GM12891 (cell line): Measurements from ENCODE around the gene HBM.
A peak's percentile ranks its signal among the peaks of the same experiment; 100 is the strongest.
"Not testable (repeated sequence)": the region's sequence is repeated elsewhere in the genome, so short reads cannot be mapped to it uniquely, and the experiment has no call there.

ENCODE experiments used
- DNase-seq: peaks from one replicate; pipeline ENCODE4 v3.0.0; 2011; ENCODE audit warnings: low spot score; ENCODE audit not compliant: insufficient read length
- FAIRE-seq: peaks from 2 replicates; lab custom pipeline; 2011; peaks lifted over from hg19 to GRCh38; lab: Jason Lieb, UNC
- PAX5 ChIP-seq: IDR thresholded peaks from 2 replicates; pipeline ENCODE4 v1.6.1; 2011; ENCODE audit warnings: low read length, moderate library complexity, mild to moderate bottlenecking; ENCODE audit not compliant: insufficient read depth, severe bottlenecking
- POLR2A ChIP-seq: IDR thresholded peaks from 2 replicates; pipeline ENCODE4 v1.6.1; 2011; ENCODE audit warnings: low read depth, low read length, control low read depth
- POLR2AphosphoS5 ChIP-seq: IDR thresholded peaks from 2 replicates; pipeline ENCODE4 v1.6.1; 2011; ENCODE audit warnings: low read depth, low read length, control low read depth
- POU2F2 ChIP-seq: IDR thresholded peaks from 2 replicates; pipeline ENCODE4 v1.6.1; 2011; ENCODE audit warnings: low read depth, mild to moderate bottlenecking, control low read depth, low read length, moderate library complexity
- SPI1 ChIP-seq: IDR thresholded peaks from 2 replicates; pipeline ENCODE4 v1.6.1; 2011; ENCODE audit warnings: low read depth, low read length, control low read depth
- TAF1 ChIP-seq: IDR thresholded peaks from 2 replicates; pipeline ENCODE4 v1.6.1; 2011; ENCODE audit warnings: low read depth, low read length, control low read depth

HBM gene

DNA sequence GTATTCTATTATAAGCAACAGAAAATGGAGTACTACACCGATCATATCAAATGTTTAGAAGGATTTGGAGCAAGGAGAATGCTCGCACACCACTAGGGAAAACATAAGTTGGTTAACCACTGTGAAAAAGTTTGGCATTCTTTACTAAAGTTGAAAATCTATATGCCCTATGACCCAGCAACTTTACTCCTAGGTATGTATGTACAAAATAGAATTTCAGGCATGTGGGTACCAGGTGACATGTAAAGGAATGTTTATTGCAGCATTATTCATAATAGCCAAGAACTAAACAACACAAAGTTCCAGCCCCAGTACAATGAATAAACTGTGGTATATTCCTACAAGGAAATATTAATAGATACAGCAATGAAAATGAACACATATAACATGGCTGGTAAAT lies 19.1 kb upstream of the HBM start:
- DNase-seq, result no peak
- TF ChIP-seq PAX5, result no peak
- TF ChIP-seq TAF1, result no peak
- no peak for TF ChIP-seq POLR2A
- TF ChIP-seq SPI1, result no peak
- TF ChIP-seq POLR2AphosphoS5, result no peak
- no peak for TF ChIP-seq POU2F2
- FAIRE-seq, result no peak

DNA sequence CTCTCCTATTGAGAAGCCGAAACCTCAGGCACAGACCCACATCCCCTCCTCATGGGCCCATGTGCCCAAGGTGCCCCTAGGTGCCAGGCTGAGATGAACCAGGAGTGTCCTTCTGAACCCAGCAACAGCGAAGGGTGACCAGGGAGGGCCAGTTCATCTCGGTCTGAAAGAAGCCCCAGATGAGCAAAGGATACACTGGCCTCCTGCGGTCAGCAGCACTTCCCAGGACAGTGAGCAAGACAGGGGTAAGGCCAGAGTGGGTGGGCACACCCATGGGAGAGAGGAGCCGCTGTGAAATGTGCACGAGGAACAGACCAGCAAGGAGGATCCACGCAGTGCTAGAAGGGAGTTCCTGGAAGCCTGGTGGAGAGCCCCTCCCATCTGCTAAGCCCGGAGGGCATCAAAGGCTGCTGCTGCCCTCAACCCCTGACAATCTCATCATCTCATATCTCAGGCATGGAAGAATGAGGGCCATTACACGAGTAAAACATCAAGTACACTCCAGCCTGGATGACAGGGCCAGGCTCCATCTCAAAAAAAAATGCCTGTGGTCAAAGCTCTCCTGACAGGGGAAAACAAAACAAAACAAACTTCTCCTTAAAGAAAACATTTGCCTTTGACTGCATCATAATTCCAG lies 16.6 kb upstream of the HBM start:
- DNase-seq, result no peak

GRCh38 chr16:152141-153128 lies 13.3 kb upstream of the HBM start, which contains the start of gene HBZ:
TSS of gene HBZ (plus strand) at chr16:152644. CDS start at chr16:152910, 266 bp downstream.
- FAIRE-seq (no peak), DNase-seq (no peak)
- TF ChIP-seq SPI1, result no peak
- no peak for TF ChIP-seq POLR2A
- no peak for TF ChIP-seq TAF1
- no peak for TF ChIP-seq POU2F2

More for the DNA sequence above, 16.6 kb upstream of the HBM start:
- no peak for FAIRE-seq
- TF ChIP-seq SPI1 (no peak), POLR2A (no peak), PAX5 (no peak), POLR2AphosphoS5 (no peak), TAF1 (no peak), POU2F2 (no peak)

DNA sequence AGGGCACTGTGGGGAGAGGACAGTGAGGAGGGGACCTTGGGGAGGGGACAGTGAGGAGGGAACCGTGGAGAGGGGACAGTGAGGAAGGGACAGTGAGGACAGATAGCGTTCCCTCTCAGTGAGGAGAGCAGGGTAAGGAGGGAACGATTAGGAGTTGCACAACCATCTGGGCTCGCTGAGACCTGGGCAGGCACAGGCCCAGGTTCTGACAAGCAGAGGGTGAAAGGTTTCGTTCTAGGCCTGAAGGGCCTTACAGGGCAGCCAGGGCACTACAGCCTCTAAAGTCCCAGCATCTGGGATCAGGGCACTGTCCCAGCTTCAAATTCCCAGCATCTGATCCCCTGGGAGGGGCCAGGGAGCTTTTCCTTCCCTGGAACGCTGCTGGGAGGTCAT lies 12.7 kb upstream of the HBM start:
- not testable (repeated sequence) for FAIRE-seq, DNase-seq

- FAIRE-seq, result peak; percentile 94
- not testable (repeated sequence) for DNase-seq
Observed at GRCh38 chr16:153550-154216, 12.1 kb upstream of the HBM start.

- peak; percentile 41 for FAIRE-seq
- no peak for TF ChIP-seq POU2F2
- no peak for TF ChIP-seq SPI1
- no peak for TF ChIP-seq POLR2AphosphoS5
- TF ChIP-seq POLR2A, result no peak
- no peak for TF ChIP-seq PAX5
- TF ChIP-seq TAF1, result no peak
- DNase-seq, result no peak
Observed at GRCh38 chr16:154217-155030, 11.4 kb upstream of the HBM start.

DNA sequence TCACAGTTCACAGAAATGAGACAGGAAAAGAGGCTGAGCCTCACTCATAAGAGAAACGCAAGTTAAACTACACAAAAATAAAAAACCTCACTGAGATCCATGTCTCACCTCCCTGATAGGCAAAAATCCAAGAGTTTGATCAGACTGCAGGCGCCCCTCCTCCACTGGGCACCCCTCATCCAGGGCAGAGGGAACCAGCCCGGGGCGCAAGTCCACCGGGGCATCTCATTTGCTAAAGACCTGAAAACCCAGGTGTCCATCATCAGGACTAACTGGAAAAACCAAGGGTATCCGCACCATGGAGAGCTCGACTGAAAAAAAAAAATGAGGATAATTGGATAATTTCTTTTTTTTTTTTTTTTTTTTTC lies 10.8 kb upstream of the HBM start:
- TF ChIP-seq SPI1 (no peak), POLR2A (no peak), POLR2AphosphoS5 (no peak)
- no peak for DNase-seq
- no peak for FAIRE-seq

DNA sequence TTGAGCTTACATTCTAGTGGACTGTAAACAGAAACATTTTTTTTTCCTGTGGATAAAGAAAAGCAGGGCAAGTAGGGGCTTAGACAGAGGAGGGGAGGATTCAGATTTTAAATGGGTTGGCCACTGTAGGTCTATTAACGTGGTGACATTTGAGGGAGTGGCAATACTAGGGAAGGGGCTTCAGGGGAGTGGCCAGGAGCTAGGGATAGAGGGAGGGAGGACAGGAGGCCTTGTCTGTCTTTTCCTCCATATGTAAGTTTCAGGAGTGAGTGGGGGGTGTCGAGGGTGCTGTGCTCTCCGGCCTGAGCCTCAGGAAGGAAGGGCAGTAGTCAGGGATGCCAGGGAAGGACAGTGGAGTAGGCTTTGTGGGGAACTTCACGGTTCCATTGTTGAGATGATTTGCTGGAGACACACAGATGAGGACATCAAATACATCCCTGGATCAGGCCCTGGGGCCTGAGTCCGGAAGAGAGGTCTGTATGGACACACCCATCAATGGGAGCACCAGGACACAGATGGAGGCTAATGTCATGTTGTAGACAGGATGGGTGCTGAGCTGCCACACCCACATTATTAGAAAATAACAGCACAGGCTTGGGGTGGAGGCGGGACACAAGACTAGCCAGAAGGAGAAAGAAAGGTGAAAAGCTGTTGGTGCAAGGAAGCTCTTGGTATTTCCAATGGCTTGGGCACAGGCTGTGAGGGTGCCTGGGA lies 6.5 kb upstream of the HBM start:
- DNase-seq, result no peak
- no peak for FAIRE-seq
- no peak for TF ChIP-seq TAF1
- TF ChIP-seq POU2F2, result no peak
- TF ChIP-seq PAX5, result no peak
- no peak for TF ChIP-seq POLR2AphosphoS5
- TF ChIP-seq SPI1, result no peak
- no peak for TF ChIP-seq POLR2A

GRCh38 chr16:160242-160641 lies 5.5 kb upstream of the HBM start:
- DNase-seq, FAIRE-seq: not testable (repeated sequence)
